HUDEP-2 (cell line): ENCODE results near the gene ISM1.
A peak's percentile ranks its signal among the peaks of the same experiment; 100 is the strongest.

Source experiments
- DNase-seq, 76 experiments: peaks; one replicate each; lab custom pipeline; 2025; ENCODE audit not compliant: unreplicated experiment in 76 of 76; lab: John Stamatoyannopoulos, UW

The ISM1 gene

GRCh38 chr20:13220904-13221297 lies at the start of gene ISM1:
Gene ISM1, plus strand, starts transcription at chr20:13221274. Its CDS starts 503 bp downstream, at chr20:13221777.
- peak in 1 of 76 experiments; percentile 6 for DNase-seq

GRCh38 chr20:13173201-13173600 lies 47.9 kb upstream of the ISM1 start:
- DNase-seq: no peak

GRCh38 chr20:13174402-13174801 lies 46.7 kb upstream of the ISM1 start:
- DNase-seq: no peak

GRCh38 chr20:13180986-13181889 lies 39.8 kb upstream of the ISM1 start:
- no peak for DNase-seq

GRCh38 chr20:13183005-13183404 lies 38.1 kb upstream of the ISM1 start:
- no peak for DNase-seq

GRCh38 chr20:13186043-13186774 lies 34.9 kb upstream of the ISM1 start:
- DNase-seq: no peak

DNA sequence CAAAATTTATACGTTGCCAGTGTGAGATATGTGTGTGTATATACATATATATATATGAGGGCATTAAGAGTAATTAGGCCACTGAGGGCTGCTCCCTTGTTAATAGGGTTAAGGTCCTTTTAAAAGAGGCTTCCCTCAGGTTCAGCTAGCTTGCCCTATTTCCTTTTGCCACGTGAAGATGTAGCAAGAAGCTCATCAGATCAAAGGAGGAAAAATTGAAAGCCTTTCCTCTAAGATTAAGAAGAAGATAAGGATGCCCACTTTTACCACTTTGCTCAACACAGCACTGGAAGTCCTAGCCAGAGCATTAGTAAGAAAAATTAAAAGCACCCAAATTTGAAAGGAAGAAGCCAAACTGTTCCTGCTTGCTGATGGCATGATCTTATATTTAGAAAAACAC lies 33.2 kb upstream of the ISM1 start:
- no peak for DNase-seq

- no peak for DNase-seq
Measured at GRCh38 chr20:13199279-13199678, 21.8 kb upstream of the ISM1 start.

DNA sequence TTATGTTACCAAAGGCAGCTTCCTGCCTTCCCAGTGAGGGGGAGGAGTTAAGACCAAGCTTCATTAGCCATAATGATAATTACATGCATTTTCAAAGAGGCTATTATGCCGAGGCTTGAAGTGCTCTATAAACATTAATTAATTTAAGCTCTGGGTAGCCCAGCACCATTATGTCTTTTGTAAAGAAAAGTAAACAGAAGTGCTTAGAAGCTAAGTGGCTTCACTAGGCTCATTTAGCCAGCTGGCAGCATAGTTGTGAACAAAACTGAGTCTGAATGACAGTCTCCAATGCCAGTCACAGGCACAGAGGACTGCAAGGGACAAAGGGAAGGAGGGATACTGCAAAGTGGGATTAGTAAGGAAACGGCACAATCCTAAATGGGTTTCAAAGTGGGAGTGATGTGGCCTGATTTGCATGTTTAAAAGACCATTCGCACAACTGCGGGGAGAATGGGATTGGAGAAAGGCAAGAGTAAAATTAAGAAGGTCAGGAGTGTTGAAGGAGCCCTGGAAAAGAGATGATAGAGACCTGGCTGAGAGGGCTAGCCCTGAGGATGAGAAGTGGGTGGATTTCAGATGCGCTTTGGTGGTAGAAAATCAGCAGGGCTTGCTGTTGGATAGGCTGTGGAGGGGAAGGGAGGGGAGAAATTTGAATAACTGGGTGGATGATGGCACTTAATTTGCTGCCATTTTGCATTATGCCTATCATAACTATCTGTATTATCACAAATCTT lies 20.1 kb upstream of the ISM1 start:
- DNase-seq: no peak

GRCh38 chr20:13202565-13202964 lies 18.5 kb upstream of the ISM1 start:
- DNase-seq: no peak

GRCh38 chr20:13205425-13205824 lies 15.6 kb upstream of the ISM1 start:
- no peak for DNase-seq

GRCh38 chr20:13205848-13206434 lies 15.1 kb upstream of the ISM1 start:
- no peak for DNase-seq

DNA sequence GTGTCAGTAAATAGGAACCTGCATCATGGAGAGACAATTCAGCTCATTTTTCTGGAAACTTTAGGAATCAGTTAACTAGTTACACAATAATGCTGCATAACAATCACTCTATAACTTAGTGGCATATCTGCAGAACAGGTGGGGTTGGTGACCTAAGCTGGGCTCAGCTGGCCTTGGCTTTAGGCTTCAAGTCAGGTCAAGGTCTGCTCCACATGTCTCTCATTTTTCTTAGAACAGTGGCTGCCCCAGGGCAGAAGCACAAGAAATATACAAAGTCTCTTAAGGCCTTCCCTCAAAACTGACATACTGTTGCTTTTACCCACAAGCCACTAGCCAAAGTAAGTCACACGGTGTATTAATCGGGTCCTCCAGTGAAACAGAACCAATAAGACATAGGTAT lies 14.1 kb upstream of the ISM1 start:
- DNase-seq: no peak

DNA sequence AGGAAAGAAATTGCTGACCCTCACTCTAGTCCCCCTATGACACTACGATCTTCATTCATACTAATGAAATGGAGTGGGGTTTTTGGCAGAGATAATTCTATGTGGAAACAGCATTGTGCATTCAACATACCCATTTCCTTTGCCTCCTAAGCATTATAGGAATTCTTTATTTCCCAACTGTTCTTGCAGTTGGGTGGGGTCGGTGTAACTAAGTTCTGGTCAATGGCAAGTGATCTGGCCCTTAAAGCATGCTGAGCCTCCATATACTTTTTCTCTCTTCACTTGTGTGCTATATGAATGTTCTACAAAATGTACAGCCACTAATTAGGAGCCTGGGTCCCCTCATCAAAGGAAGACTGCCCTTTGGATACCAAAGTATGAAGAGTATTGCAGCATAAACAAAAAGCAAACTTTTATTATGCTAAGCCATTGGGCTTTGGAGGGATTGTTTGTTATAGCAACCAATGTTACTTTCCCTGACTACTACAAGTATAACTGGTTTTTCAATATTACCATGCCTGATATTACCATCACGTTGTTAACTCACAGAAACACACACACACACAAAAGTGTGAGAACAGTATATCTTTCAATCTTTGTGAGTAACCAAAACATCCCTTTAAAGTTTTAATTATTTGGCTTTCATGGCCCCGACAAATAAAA lies 9.0 kb upstream of the ISM1 start:
- DNase-seq: no peak

- DNase-seq: no peak
Measured at GRCh38 chr20:13212750-13213149, 8.3 kb upstream of the ISM1 start.

DNA sequence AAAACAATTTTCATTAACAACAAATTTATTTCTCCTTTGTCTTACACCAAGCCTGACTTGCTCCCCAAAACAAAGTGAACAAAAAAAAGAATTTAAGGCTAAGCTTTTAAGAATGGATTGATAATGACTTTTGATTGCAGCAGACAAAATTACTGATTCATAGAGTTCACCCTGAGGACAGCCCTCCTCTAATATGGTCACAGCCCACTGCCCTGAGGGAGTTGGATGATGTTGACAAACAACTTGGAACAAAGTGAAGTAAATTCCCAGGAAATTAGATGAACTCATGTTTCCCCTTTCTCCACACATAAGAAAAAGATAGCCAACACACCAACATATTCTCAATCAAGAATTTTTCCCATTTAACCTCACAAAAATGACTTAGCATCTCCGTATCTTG lies 7.7 kb upstream of the ISM1 start:
- DNase-seq: no peak

GRCh38 chr20:13216533-13216932 lies 4.5 kb upstream of the ISM1 start:
- no peak for DNase-seq

GRCh38 chr20:13219327-13220193 lies 1.5 kb upstream of the ISM1 start:
- no peak for DNase-seq

DNA sequence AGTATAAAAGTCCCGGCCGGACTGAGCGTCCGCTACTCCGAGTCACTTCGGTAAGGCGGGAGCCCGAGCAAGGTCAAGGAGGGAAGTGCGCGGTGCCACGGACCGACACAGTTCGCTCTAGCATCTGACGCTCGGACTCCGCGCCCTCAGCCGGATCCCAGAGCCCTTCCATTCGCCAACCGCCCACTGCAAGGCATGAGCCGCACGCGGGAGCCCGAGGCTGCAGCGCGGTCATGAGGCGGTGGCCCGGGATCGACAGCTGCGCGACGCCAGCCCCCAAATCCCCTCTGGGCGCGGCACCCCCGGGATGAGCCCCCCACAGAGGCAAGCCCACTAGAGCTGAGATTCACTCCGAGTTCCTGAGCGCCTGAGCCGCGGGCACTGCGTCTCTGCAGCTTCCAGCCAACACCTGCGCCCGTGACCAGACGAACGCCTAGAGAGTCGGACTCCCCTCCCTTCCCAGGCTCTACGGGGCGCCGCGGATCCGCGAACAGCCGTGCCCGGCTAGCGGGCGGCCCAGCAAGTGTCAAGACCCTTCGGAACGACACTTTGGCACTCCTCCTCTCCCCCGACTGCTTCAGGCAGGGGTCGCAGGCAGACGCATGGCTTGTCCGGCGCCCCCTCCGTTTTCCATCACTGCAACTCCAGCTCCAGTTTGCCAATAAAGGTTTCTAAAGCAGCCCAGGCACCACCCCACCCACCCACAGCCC lies 725 bp upstream of the ISM1 start:
- DNase-seq: peak in 2 of 76 experiments; percentile 3 to 21
